HG03095 (cell line): ENCODE results near the gene ISM2.

ENCODE experiments used
- ATAC-seq: cut with Tn5 transposase; IDR thresholded peaks from one replicate; pipeline ENCODE4 v1.9.1; 2021; ENCODE audit warnings: moderate library complexity; ENCODE audit not compliant: unreplicated experiment

The ISM2 gene

GRCh38 chr14:77508249-77508648 is 9.6 kb upstream of the ISM2 start:
- ATAC-seq = no peak

GRCh38 chr14:77507762-77508161 is 9.1 kb upstream of the ISM2 start:
- no peak for ATAC-seq

GRCh38 chr14:77505031-77505430 is 6.4 kb upstream of the ISM2 start:
- no peak for ATAC-seq

- ATAC-seq = no peak
Observed at GRCh38 chr14:77503138-77503537, 4.5 kb upstream of the ISM2 start.

- ATAC-seq = no peak
Observed at GRCh38 chr14:77502109-77502782, 3.6 kb upstream of the ISM2 start.

GRCh38 chr14:77498984-77499527 is 440 bp upstream of the ISM2 start:
- peak; percentile 31 for ATAC-seq

- no peak for ATAC-seq
Observed at GRCh38 chr14:77495334-77495733, 3.3 kb downstream of the ISM2 start.

- no peak for ATAC-seq
Observed at GRCh38 chr14:77491056-77491455, 7.6 kb downstream of the ISM2 start.

GRCh38 chr14:77490347-77490986 is 8.1 kb downstream of the ISM2 start:
- ATAC-seq = no peak

- ATAC-seq = no peak
Observed at GRCh38 chr14:77489041-77489440, 9.6 kb downstream of the ISM2 start.

- no peak for ATAC-seq
Observed at GRCh38 chr14:77488558-77488957, 10.1 kb downstream of the ISM2 start.

- no peak for ATAC-seq
Observed at GRCh38 chr14:77485901-77486678, 12.5 kb downstream of the ISM2 start.

GRCh38 chr14:77485256-77485655 is 13.4 kb downstream of the ISM2 start:
- ATAC-seq = no peak

GRCh38 chr14:77482422-77482821 is 16.2 kb downstream of the ISM2 start:
- no peak for ATAC-seq

- ATAC-seq = peak; percentile 86
Observed at GRCh38 chr14:77478796-77479195, 19.8 kb downstream of the ISM2 start.

GRCh38 chr14:77478029-77478428 is 20.6 kb downstream of the ISM2 start:
- ATAC-seq = no peak

GRCh38 chr14:77475432-77476115 is 23.0 kb downstream of the ISM2 start:
- no peak for ATAC-seq

GRCh38 chr14:77474479-77475177 is 24.0 kb downstream of the ISM2 start:
- no peak for ATAC-seq

- ATAC-seq = no peak
Observed at GRCh38 chr14:77473921-77474320, 24.7 kb downstream of the ISM2 start.

GRCh38 chr14:77470224-77470870 is 28.3 kb downstream of the ISM2 start:
- no peak for ATAC-seq
